ENCODE measurements around the gene NSG2.

Gene NSG2

GRCh38 chr5:174059247-174059646 lies 13.7 kb downstream of the NSG2 start:
- DNase-seq (ENCODE audit: low read depth): no peak

DNA sequence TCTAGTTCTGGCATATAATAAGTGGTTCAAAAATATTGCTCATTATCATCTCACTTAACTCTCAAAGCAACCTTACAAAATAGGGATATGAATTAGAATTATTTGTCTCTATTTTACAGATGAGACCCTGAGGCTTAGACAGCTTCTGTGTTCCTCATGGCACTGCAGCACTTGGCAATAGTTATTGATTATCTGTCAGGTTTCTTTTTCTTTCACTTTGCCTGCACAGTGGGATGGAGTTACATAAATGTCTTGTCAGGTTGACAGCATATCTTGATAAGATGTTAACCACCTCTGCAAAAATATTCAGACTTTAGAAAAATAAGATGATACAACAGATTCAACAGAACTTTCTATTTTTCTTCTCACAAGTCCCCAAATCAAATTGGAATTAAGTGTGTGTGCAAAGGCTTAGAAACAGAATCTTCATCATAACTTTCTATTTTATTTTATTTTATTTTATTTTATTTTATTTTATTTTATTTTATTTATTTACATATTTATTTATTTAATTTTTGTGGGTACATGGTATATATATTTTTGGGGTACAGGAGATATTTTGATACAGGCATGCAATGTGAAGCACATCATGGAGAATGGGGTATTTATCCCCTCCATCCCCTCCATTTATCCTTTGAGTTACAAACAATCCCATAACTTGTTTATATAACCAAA lies 17.7 kb downstream of the NSG2 start:
- DNase-seq (ENCODE audit: low read depth): no peak

GRCh38 chr5:174064171-174064570 lies 18.7 kb downstream of the NSG2 start:
- DNase-seq (ENCODE audit: low read depth): no peak

DNA sequence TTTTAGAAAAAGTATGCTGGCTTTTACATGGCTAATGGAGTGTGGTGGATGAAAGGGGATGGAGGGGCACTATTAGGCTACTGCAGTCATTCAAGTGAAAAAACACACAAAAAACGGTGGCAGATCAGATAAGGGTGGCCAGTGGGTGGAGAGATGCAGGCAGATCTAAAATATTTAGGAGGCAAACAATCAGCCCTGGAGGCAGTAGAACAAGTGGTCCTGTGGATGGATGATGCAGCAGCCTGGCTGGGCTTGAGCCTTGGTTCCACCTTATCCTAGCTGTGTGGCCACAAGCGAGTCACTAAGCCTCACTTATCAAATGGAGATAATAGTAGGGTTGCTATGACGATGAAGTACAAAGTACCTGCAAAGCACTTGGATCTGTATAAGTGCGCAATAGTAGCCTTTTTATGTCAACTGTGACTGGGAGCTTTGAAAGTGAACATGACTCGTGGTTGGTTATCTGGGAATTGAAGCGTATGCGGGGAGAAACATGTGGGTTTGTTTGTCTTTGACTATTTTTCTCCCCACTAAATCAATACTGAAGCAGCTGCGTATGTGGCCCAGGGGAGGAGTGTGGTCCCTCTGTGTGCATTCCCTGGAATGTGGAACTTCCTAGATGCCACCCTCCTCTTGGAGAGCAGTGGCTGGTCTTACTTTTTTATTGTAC lies 20.2 kb downstream of the NSG2 start:
- no peak for DNase-seq (ENCODE audit: low read depth)

DNA sequence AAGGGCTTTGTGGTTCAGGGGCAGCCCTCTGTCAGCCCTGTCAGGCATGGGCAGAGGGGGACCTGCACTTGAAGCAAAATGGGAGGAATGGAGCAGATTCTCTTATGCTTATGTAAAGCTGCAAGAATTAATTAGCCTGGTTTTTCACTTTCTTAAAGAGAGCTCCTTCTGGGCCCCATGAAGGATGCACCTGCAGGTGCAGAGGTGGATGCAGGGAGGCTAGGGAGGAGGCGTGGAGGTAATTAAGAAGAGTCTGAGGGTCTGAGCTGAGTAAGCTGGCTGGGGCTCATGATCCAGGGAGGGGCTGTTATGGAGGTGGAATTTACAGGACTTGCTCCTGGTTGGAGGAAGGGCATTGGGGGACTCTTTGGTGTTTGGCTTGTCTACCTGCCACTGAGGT lies 22.0 kb downstream of the NSG2 start:
- DNase-seq (ENCODE audit: low read depth): no peak

GRCh38 chr5:174071484-174071883 lies 26.0 kb downstream of the NSG2 start:
- no peak for DNase-seq (ENCODE audit: low read depth)

GRCh38 chr5:174073122-174073660 lies 27.7 kb downstream of the NSG2 start:
- DNase-seq (ENCODE audit: low read depth): no peak

GRCh38 chr5:174074369-174074768 lies 28.9 kb downstream of the NSG2 start:
- DNase-seq (ENCODE audit: low read depth): no peak

DNA sequence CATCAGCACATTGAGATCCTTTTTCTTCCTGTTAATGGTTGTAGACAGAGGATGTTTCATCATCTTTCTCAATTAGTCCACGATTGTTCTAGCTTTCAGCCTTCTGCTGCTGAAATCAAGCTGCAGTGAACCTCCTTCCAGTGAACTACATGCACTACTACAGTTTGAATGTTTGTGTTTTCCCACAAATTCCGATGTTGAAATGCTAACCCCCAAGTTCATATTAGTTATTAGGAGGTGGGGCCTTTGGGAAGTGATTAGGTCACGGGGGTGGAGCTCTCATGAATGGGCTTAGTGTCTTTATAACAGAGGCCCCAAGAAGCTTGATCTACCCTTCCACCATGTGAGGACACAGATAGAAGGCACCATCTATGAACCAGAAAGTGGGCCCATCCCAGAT lies 32.9 kb downstream of the NSG2 start:
- DNase-seq (ENCODE audit: low read depth): no peak

- no peak for DNase-seq (ENCODE audit: low read depth)
These were observed 36.8 kb downstream of the NSG2 start for GRCh38 chr5:174082286-174082685.

- no peak for DNase-seq (ENCODE audit: low read depth)
These were observed 37.7 kb downstream of the NSG2 start for GRCh38 chr5:174083056-174083827.

GRCh38 chr5:174084691-174085154 lies 39.2 kb downstream of the NSG2 start:
- no peak for DNase-seq (ENCODE audit: low read depth)

- no peak for DNase-seq (ENCODE audit: low read depth)
These were observed 41.2 kb downstream of the NSG2 start for GRCh38 chr5:174086751-174087150.

DNA sequence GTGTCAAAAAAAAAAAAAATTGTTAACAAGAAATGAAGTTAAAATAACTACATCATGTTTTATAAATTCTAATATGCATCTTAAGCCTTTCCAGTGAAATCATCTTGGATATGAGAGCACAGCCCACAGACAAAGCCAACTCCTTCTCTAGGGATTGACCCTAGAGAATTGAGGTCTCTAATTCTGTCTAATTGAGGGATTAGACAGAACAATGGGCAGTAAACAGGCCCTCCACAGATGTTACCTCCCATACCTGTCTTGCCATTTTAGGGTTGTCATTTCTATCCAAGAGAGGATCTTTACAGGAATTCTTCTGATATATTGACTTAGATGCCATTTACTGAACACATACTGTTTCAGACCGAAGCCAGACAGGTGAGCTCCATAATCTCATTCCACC lies 42.3 kb downstream of the NSG2 start:
- DNase-seq (ENCODE audit: low read depth): no peak

- no peak for DNase-seq (ENCODE audit: low read depth)
These were observed 44.6 kb downstream of the NSG2 start for GRCh38 chr5:174090129-174090528.

DNA sequence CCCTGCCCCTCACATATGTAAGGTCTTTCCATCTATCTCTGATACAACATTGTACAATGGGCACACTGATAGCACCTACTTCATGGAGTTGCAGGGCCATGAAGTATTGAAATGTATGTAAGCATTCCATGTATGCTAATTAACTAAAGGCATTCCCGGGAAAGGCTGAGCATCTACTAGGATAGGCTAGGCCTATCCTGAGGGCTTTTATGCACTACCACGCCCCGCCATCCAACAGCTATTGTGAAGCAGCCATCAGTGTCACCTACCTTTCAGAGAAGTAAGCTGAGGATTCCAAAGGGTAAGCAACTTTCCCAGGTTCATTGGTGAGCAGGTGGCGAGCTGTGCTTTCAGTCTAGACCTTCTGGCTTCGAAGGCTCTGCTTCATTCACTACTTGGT lies 47.6 kb downstream of the NSG2 start:
- DNase-seq (ENCODE audit: low read depth): no peak

GRCh38 chr5:174094857-174095606 lies 49.5 kb downstream of the NSG2 start:
- no peak for DNase-seq (ENCODE audit: low read depth)

DNA sequence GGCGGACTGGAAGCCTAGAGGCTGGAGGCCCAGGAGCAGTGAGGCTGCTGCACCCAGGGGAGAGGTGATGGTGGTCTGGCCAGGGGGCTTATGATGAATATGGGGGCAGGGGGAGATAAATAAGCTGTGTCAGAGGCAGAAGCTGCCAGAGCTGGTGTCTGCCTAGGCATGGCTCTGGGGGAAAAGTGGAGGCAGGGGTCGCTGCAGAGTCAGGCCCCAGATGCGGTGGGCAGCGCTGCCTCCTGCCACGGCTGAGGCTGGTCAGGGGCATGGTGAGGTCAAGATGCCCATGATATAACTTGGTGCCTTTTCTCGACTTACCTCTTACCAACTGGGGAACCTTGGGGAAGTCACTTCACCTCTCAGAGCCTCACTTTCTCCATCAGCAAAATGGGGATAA lies 51.1 kb downstream of the NSG2 start:
- DNase-seq (ENCODE audit: low read depth): no peak

DNA sequence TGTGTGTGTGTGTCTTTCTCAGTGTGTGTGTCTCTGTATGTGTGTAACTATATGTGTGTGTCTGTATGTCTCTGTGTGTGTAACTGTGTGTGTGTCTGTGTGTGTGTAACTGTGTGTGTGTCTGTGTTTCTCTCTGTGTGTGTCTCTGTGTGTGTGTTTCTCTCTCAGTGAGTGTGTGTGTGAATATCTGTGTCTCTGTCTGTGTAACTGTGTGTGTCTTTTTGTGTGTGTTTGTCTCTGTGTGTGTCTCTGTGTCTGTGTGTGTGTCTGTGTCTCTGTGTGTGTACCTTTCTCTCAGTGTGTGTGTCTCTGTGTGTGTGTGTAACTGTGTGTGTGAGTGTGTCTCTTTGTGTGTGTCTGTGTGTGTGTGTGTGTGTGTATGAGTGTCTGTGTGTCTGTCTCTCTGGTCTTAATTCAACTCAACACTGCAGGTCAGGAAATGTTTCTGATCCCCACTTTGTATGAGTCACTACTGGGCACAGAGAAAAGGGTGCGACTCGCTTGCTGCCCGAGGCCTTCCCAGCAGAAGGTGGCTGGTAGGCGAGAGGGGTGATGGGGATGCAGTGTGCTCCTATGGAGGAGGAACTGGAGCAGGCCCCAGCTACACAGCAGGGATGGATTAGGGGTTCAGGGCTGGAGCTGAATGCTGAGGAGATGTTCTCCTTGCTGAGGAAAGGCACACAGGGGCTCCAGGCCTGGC lies 52.1 kb downstream of the NSG2 start:
- DNase-seq (ENCODE audit: low read depth): no peak

GRCh38 chr5:174098694-174099093 lies 53.2 kb downstream of the NSG2 start:
- DNase-seq (ENCODE audit: low read depth): no peak

GRCh38 chr5:174100490-174100889 lies 55.0 kb downstream of the NSG2 start:
- no peak for DNase-seq (ENCODE audit: low read depth)

Measured in HS-27A (cell line).